ENCODE measurements around the gene SMIM44.
"Not testable (repeated sequence)": the region's sequence is repeated elsewhere in the genome, so short reads cannot be mapped to it uniquely, and the experiment has no call there.

SMIM44 gene

DNA sequence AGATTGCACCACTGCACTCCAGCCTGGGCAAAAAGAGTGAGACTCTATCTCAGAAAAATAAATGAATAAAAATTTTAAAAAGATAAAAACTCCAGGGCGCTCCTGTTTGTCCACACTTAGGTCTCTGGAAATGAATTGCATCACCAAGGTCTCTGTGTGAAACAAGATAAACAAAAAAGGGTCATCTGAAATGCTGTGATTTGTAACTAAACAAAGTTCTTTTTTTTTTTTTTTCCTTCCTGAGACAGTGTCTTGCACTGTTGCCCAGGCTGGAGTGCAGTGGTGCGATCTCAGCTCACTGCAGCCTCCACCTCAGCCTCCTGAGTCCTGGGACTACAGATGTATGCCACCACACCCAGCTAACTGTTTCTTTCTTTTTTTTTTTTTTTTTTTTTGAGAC, 34.4 kb upstream of the SMIM44 start:
- no peak for DNase-seq (ENCODE audit: low read depth)

DNA sequence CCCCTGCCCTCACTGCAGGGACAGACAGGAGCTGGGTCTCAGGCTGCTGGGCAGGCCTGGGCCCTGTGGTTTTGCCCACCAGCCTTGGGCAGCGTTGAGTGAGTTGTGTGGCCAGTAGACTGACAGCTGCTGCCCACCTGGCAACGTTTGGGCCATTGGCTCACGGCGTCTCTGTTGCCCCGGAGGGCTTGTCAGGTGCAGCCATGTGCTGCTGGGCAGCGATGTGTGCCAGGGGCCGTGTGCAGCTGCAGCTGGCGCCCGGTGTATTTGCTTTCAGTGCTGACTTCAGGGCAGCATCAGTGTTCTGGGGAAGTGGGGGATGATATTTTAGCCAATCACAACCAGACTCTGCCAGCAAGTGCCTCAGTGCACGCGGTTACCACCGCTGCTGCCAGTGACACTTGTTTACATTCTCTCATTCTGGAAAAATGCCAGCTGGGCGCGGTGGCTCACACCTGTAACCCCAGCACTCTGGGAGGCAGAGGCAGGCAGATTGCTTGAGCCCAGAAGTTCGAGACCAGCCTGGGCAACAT, 33.5 kb upstream of the SMIM44 start:
- DNase-seq (ENCODE audit: low read depth) = no peak

DNA sequence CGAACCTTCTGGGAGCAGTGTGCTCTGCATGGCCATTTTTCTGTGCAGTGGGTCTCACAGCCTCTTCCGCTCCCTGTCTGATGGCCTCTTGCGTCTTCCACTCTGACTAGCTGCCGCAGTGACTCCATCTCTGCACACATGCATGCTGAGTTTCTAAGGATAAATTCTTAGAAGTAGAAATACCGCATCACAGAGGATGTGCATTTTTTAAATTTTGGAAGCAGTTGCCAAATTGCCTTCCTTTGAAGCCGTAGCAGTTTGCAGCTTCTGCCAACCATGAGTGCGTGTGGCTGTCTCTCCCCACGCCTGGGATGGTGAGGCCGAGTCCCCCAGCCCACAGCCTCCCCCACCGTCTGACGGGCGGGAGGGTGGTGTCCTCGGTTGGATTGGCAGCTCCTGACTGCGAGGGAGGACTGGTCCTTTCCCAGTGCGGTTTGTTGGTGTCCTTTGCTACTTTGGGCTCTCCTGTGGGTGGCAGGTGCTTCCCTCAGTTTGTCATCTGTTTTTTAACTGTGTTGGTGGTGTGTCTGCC, 32.7 kb upstream of the SMIM44 start:
- DNase-seq (ENCODE audit: low read depth) = no peak

DNA sequence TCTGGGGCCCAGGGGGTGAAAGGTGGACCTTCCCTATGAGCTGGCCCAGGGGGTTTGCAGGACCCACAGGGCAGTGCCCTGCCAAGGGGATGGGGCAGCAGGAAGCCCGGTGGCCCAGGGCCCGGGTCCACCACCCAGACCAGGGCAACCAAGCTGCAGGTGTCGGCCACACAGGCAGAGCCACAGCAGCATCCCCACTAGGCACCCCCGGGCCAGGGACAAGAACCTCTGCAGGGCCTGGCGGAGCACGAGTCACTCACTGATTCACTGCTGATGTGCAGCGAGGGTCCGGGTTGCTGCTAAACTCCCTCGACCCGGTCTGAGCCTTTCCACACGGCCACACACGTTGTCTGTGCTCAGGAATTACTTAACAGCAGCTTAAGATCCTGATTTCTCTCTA, 31.7 kb upstream of the SMIM44 start:
- DNase-seq (ENCODE audit: low read depth) = no peak

DNA sequence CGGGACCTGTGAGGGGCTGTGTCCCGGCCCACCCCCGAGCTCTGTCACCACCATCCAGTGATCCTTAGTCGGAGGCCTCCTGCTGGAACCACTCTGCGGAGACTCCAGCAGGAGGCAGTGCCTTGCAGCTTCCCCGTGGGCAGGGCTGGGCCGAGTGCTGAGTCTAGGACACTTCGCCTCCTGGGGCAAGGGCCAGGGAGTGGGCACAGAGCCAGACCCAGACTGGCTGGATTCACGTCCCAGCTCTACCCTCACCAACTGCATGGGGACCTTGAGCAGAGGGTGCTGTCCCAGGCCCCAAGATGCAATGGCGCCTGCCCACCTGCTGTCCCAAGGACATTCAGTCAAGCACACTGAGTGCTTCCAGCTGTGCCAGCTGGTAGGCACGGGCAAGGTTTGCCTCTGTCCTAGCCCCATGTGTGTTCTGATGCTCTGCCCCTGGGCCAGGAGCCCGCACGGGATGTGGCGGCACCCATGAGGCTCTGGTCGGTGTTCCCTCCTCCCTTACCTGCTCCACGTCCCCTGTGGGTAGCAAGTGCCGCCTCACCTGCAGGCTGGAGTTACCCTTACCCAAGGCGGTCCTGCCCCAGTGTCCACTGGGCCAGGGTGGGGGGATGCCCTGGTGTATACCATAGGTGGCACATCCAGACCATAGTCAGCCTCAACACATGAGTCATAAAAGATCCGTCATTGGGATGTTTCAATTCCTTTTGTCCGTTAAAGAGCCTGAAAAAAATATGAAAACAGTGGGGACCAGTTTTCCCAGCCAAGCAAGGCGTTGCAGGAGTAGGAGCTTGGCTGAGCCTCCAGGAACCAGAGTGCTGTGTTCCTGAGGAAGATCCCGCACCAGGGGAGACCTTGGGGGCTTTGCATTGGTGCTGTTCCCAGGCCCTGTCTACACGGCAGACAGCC, 30.2 kb upstream of the SMIM44 start:
- no peak for DNase-seq (ENCODE audit: low read depth)

DNA sequence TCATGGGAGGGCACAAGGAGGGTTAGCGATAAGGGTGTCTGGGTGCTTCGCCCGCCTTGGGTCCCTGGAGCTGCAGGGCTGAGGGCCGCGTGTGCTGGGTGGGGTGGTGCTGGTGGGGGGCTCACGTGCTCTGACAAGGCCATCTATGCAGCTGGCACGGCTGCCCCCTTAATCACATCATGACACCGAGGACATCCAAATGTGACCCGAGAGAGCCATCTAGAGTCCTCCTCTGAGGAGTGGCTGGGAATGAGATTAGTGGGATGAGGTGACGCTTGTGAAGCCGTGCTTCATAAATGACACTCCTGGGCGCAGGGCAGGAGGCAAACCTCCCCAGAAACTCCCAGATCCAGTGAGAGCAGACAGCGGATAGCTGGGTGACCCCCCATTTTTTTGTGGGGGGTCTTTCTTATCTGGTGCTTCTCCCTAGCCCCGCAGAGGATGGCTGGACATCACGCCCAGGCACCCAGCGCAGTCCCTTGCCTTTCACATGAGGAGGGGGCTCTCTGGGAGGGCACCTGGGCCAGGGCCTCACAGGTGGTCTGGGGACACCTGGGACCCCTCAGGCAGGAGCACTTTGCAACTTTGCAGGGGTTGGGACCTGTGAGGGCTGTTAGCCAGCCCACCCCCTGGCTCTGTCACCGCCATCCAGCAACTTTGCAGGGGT, 29.5 kb upstream of the SMIM44 start:
- DNase-seq (ENCODE audit: low read depth) = no peak

DNA sequence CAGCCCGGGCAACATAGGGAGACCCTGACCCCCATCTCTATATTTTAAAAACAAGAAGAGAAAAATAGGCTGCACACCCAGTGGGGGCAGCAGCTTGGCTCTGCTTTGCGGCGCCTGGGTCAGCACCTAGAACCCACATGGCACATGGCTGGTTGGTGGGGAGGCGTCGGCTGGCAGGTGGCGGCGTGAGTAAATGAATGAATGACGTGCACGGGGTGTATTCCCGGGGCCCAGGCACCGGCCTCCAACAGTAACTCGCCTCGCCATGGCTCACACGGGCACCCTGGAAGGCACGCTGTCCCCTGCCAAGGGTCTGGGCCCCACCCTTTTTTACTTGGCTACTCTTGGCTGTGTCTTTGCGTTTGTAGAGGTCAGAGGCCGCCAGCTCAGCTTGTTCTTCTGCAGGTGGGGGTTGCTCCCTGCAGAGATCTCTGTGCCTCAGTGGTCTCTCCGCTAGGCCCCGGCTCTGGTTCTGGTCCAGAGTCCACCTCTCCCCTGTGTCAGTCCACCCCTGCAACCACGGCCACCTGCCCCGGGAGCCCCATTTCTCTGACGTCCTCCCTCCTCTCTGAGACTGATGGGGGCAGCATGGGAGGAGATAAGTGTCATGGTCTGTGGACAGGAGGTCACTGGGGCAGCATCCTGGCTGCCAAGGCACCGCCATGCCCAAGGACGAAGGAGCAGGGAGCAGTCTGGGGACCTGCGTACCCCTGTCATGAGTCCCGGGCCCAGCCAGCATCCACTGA, 28.4 kb upstream of the SMIM44 start:
- no peak for DNase-seq (ENCODE audit: low read depth)

DNA sequence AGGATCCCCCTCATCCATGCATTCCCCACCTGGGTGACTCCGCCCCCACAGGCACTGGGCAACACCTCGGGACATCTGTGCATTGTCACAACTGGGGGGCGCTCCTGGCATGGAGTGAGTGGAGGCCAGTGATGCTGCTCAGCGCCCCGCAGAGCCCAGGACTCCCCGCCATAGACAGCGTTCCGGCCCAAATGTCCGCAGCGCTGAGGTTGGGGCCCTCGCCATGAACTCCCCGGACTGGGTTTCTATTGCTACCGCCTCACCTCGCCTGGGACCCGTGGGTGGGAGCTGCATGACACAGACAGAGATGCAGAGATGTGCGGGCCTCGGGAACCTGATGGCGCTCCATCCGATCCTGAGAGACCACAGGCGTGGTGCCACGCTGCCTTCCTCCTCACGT, 27.5 kb upstream of the SMIM44 start:
- no peak for DNase-seq (ENCODE audit: low read depth)

DNA sequence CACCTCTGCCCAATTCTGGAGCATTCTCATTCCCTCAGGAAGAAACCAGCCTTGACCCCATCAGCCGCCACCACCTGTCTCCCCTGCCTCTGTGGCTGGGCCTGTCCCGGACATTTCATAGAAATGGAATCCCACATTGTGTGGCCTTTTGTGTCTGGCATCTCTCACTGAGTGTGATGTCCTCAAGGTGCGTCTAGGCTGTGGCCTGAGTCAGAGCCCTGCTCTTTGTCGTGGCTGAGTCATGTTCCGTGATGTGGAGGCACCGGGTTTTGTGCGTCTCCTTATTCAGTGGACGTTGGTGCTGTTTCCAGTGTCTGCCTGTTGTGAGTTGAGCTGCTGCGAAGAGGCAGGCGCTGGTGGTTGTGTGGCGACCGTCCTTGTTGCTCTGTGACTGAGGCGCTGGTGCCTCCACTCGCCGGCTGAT, 26.3 kb upstream of the SMIM44 start:
- DNase-seq (ENCODE audit: low read depth) = no peak

DNA sequence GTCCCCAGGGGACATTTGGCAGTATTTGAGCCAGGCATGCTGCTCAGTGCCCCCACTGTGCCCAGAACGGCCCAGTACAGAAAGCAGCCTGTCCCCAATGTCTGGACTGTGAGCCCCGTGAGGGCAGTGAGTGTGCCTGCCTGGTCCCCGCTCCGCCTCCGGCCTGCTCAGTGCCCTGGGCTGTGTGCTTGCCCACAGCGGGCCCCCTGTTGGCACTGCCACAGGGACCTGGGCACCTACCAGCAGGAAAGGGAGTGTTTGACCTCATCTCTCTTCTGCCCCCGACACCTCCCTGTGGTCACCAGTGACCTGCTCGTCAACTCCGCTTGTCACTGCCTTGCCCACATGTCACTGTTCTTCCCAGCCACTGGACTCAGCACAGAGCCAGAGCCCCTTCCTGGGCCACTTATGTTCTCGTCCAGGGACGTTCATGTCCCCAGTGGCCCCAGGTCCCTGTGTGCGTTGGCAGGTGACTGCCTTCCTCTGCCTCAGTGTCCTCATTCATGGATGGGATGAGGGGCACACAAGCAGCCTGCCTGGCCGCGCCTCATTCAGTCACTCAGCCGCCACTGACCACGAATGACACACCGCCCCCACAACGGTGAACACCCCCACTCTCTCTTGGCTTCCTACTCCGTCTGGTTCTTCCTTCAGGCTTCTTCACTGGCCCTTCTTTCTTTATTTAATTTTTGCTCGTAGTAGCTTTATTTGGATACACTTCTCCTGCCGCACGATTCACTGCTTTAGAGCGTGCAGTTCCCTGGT, 25.7 kb upstream of the SMIM44 start:
- DNase-seq (ENCODE audit: low read depth) = no peak

DNA sequence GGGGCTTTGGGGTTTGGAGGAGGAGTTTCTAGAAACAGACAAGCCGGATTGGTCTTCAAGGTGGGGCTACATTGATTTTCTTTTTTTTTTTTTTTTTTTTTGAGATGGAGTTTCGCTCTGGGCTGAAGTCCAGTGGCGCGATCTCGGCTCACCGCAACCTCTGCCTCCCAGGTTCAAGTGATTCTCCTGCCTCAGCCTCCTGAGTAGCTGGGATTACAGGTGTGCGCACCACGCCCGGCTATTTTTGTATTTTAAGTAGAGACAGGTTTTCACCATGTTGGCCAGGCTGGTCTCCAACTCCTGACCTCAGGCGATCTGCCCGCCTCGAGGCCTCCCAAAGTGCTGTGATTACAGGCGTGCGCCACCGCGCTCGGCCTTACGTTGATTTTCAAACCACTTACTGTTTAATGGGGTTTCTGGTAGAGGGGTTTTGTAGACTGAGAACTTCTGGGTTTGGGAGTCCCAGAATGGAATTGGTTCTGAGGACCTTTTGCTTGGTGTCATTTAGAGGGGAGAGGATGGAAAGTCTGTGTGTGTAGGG, 24.9 kb upstream of the SMIM44 start:
- not testable (repeated sequence) for DNase-seq (ENCODE audit: low read depth)

DNA sequence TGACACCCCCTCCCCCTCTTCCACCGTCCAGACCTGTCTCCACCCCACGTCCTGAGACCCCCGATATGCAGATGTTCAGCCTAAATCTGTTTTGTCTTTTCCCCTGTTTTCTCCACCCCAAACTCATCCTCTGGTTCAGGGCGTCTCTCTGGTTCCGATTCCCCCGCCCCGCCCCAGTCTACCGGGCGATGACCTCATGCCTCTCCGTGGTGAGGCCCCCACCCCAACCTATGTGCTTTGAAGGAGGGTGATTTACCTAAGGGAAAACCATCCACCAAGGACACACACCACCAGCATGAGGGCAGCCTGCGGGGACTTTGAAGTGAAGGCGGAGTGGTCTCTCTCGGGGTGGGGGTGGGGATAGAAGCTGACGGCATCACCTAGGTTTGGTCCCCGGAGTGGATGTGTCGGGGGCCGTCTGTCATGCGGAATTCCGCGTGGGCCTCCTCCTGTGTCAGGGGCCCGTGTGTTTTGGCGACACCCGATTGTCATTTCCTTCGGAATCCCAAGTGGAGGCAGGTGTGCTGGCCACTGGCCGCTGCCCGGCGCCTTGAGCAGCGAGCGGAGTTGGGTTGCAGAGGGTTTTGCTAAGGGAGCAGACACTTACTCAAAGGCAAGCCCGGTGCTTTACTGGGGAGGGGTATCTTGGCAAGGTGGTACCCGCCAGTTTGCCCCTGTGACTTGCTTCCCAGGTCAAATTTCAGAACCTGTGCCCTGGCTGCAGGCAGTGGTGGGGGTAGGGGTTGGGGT, 24.3 kb upstream of the SMIM44 start:
- DNase-seq (ENCODE audit: low read depth) = no peak

DNA sequence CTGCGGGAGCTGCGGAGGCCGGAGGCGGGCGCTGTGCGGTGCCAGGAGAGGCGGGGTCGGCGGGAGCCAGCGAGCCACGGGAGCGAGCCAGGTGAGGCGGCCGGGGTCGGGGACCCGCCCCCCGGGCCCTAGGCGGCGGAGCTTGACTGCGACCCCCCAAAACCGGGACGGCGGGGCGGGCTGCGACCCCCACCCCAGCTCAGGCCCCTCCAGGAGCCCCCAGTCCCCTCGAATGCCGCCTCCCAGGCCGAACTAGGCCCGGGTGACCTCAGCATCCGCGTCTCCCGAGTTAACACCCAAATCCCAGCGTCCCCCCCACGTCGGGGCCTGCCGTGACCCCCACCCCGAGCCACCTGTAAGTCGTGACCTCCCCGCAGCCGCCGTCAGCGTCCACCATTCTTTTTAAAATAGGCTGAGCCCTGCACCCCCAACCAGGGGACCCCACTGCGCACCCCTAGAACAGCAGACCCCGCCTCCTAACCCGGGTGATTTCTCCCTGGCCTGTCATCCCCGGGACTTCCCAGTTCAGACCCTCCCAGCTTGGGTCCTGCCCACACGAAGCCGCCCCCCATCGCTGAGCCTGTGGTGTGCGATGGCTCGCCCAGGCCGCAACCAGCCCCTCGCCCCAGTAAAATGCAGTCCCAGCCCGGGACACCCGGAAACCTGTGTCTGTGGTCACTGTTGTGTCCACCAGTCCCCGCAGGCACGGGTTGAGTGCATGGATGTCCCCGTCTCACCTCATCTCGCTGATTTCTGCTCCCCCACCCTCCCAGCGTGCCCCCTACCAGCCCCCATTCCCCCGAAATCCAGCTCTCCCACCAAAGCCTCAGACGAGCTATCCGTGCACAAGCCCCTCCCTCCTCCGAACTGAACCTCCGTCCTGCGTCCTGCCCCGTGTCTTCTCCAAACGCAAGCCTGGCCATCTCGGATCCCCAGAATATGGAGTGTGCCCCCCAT, 23.4 kb upstream of the SMIM44 start:
- no peak for DNase-seq (ENCODE audit: low read depth)

DNA sequence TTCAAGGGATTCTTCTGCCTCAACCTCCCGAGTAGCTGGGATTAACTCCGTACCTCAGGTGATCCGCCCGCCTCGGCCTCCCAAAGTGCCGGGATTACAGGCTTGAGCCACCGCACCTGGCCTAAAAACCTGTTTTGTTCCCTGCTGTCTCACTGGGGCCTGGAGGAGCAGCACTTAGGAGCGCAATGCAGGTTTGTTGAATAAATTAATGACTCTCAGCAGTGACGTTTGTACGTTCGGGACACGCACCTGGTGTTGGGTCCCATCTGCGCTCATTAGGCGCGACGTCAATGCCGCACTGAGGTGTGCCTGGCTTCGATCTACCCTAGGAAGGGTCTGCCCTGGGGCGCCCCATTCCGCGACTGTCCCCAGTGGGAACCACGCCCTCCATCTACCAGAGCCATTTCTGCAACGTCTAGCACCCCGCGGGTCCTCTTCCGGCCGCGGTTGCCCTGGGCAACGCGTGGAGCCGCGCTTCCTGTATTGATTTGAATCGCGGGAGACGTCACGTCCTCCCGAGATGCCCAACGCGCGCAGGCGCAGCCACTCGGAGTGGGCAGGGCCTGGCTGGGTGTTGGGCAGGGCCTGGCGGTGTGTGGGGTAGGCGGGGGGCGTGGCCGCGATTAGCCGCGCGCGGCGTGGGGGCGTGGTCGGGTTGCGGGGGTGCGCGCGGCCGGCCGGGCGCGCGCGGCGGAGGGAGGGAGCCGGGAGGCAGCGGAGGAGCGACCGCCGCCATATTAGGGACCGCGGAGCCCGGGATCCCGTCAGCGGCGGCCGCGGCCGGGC, 22.6 kb upstream of the SMIM44 start, which contains the start of gene FZR1:
Gene FZR1 (plus strand): TSS at position 714 of the 786 bp plus-strand sequence. CDS start 16,679 bp downstream, outside the sequence.
- DNase-seq (ENCODE audit: low read depth) = peak; percentile 88

DNA sequence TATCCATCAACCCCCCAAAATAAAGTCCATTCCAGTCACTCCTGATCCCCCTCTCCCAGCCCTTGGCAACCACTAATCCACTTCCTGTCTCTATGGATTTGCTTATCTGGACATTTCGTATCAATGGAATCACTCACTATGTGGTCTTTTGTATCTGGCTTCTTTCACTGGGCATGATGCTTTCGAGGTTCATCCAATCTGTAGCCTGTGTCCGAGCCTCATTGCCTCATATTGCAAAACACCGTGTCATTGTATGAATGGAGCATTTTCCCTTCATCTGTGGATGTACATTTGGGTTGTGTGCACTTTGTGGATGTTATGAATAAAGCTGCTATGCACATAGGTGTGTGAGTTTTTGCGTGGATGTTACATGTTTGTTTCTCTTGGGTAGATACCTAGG, 21.5 kb upstream of the SMIM44 start:
- no peak for DNase-seq (ENCODE audit: low read depth)

DNA sequence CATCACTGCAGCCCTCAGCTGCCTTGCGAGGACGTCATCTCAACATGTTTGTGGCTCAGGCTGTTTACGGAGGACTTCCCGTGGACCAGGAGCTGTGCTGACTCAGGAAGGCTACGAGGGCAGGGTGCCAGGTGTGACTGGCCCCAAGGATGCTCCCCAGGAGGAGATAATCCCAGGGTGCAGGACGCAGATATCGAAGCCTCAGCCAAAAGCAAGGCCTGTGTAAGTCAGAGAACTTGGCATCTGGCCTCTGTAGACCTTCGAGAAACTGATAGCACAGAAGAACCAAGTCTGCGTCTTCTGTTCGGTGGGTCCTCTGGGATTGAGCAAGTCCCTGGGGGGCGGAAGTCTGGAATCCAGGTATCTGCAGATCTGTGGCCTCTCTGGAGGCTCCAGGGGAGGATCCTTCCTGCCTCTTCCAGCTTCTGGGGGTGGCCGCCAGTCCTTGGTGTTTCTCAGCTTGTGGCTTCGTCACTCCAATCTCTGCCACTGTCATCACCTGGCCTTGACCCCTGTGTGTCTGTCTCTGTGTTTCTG, 19.9 kb upstream of the SMIM44 start:
- no peak for DNase-seq (ENCODE audit: low read depth)

DNA sequence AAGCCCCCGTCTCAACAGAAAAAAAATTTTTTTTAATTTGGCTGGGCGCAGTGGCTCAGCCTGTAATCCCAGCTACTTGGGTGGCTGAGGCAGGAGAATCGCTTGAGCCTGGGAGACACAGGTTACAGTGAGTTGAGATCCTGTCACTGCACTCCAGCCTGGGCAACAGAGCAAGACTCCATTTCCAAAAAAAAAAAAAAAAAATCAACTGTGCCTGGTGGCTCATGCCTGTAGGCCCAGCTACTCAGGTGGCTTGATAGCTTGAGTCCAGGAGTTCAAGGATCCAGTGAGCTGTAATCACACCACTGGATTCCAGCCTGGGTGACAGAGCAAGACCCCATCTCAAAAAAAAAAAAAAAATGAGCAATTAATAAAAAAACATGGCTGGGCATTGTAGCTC, 18.5 kb upstream of the SMIM44 start:
- no peak for DNase-seq (ENCODE audit: low read depth)
